Measurements from ENCODE around the gene ROBO4.

The ROBO4 gene

DNA sequence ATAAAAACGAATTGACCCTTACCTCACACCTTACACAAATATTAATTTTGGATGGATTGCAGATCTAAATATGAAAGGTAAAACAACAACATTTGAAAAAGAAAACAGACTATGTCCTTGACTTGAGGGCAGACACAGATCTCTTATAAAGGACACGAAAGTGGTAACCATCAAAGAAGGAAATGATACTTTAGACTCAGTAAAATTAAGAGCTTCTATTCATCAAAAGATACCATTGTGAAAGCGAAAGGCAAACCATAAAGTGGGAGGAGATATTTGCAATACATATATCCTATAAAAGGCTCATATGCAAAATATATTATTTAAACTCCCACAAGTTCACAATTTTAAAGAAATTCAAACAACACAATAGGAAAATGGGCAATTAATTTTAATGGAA is 33.1 kb upstream of the ROBO4 start:
- no peak for TF ChIP-seq GATA3 (IDR thresholded peaks at IDR 0.05; ENCODE audit: low read depth, low read length)
- TF ChIP-seq GATA2 (IDR thresholded peaks at IDR 0.05; ENCODE audit: low read depth, low read length) = no peak

DNA sequence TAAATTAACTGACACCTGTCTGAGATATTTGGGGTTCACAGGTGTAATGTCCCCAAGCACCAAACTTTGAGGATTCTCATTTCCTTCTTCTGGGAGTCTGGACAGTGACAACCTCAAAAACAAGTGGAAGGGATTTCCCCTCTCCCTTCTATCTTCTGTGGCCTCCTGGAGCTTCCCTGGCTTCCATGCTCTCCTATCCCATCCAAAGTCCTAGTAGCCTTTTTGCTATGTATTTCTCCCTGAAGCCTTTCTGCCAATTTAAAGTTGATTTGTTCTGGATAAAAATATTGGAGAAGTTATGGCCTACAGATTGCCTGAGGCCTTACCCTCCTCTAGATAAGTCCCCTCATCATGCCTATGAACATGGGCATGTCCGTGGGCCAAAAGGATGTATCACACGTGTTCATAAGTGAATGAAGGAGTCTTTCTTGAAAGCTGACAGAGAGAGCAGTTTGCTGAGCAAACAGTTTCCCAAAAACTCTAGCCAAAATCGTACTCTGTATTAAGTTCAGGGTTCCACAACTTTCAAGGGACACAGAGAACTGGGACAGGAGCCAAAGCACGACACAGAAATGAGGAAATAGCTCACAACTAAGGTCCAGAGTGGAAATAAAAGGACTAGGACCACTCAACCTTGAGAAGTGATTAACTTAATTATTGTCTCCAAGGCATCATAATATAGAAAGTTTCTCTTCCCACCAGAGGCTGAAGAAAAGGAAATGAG is 31.4 kb upstream of the ROBO4 start:
- TF ChIP-seq GATA3 (IDR thresholded peaks at IDR 0.05; ENCODE audit: low read depth, low read length) (no peak), GATA2 (IDR thresholded peaks at IDR 0.05; ENCODE audit: low read depth, low read length) (no peak)

GRCh38 chr11:124923296-124923695 is 25.6 kb upstream of the ROBO4 start:
- no peak for TF ChIP-seq GATA2 (IDR thresholded peaks at IDR 0.05; ENCODE audit: low read depth, low read length)
- no peak for TF ChIP-seq GATA3 (IDR thresholded peaks at IDR 0.05; ENCODE audit: low read depth, low read length)

- TF ChIP-seq GATA3 (IDR thresholded peaks at IDR 0.05; ENCODE audit: low read depth, low read length) = no peak
- no peak for TF ChIP-seq GATA2 (IDR thresholded peaks at IDR 0.05; ENCODE audit: low read depth, low read length)
Measured at GRCh38 chr11:124922831-124923230, 25.2 kb upstream of the ROBO4 start.

- TF ChIP-seq GATA2 (IDR thresholded peaks at IDR 0.05; ENCODE audit: low read depth, low read length) = no peak
- TF ChIP-seq GATA3 (IDR thresholded peaks at IDR 0.05; ENCODE audit: low read depth, low read length) = no peak
Measured at GRCh38 chr11:124920870-124921609, 23.4 kb upstream of the ROBO4 start.

GRCh38 chr11:124920356-124920755 is 22.7 kb upstream of the ROBO4 start:
- no peak for TF ChIP-seq GATA3 (IDR thresholded peaks at IDR 0.05; ENCODE audit: low read depth, low read length)
- TF ChIP-seq GATA2 (IDR thresholded peaks at IDR 0.05; ENCODE audit: low read depth, low read length) = no peak

- TF ChIP-seq GATA3 (IDR thresholded peaks at IDR 0.05; ENCODE audit: low read depth, low read length) = no peak
- TF ChIP-seq GATA2 (IDR thresholded peaks at IDR 0.05; ENCODE audit: low read depth, low read length) = no peak
Measured at GRCh38 chr11:124919898-124920297, 22.2 kb upstream of the ROBO4 start.

DNA sequence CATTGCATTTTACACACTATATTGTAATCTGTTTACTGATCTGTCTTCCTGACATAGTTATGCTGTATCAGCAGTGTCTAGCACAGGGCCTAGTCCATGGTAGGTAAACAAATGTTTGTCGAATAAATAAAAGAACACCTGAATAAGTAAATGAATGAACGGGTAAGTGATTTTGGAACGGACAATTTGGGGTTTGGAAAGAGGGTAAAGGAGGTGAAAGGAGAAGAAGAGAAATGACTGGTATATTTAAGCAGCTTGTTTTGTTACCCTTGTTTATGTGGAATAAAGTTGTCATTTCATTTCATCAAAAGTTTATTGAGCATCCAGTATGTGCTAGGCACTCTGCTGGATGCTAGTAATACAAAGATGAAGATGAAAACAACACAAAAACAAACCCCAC is 21.3 kb upstream of the ROBO4 start, which contains the start of gene HEPN1:
Gene HEPN1 (plus strand): TSS at position 301 of the 400 bp plus-strand sequence.
- TF ChIP-seq GATA3 (IDR thresholded peaks at IDR 0.05; ENCODE audit: low read depth, low read length) = no peak
- no peak for TF ChIP-seq GATA2 (IDR thresholded peaks at IDR 0.05; ENCODE audit: low read depth, low read length)

DNA sequence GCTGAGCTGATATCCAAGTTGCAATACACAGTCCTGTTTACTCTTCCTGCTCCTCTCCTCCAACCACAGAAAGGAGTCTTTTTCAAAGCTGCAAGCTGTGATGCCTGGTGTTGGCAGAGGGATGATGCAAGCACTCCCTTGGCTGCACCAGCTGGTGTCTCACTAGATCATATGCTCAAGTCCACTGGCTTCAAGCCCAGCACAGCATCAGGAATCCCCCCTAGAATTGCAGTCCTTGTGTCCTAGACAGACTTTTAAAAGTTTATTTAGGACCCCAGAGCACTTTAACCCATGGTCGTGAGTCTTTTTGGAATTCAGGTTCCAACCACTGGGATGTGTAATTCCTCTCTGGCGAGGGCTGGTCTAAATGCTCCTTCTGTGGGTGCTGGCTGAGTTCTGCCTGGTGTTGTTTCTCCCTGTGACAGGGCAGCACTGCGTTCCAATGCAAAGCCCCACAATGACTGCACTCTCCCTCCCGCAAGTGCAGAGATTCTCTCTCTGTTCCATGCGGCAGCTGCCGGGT is 19.5 kb upstream of the ROBO4 start:
- no peak for TF ChIP-seq GATA2 (IDR thresholded peaks at IDR 0.05; ENCODE audit: low read depth, low read length)
- no peak for TF ChIP-seq GATA3 (IDR thresholded peaks at IDR 0.05; ENCODE audit: low read depth, low read length)

DNA sequence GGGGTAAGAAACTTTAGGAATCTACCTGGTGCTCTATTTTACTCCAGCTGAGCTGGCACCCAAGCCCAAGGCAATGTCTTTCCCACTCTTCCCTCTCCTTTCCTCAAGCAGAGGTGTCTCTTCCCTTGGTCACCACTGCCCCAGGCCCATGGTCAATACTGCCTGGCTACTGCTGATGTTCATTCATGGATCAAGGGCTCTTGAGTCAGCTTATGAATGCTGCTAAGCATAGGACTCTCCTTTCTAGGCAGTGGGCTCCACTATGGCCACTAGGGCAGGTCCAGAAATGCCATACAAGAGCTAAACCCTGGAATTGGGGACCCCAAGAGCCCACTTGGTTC is 18.7 kb upstream of the ROBO4 start:
- no peak for TF ChIP-seq GATA2 (IDR thresholded peaks at IDR 0.05; ENCODE audit: low read depth, low read length)
- TF ChIP-seq GATA3 (IDR thresholded peaks at IDR 0.05; ENCODE audit: low read depth, low read length) = no peak

- TF ChIP-seq GATA3 (IDR thresholded peaks at IDR 0.05; ENCODE audit: low read depth, low read length) = no peak
- TF ChIP-seq GATA2 (IDR thresholded peaks at IDR 0.05; ENCODE audit: low read depth, low read length) = no peak
Measured at GRCh38 chr11:124915541-124916369, 18.1 kb upstream of the ROBO4 start.

GRCh38 chr11:124902616-124903015 is 5.0 kb upstream of the ROBO4 start:
- TF ChIP-seq GATA2 (IDR thresholded peaks at IDR 0.05; ENCODE audit: low read depth, low read length) (no peak), GATA3 (IDR thresholded peaks at IDR 0.05; ENCODE audit: low read depth, low read length) (no peak)

GRCh38 chr11:124900464-124900863 is 2.8 kb upstream of the ROBO4 start:
- TF ChIP-seq GATA3 (IDR thresholded peaks at IDR 0.05; ENCODE audit: low read depth, low read length) (no peak), GATA2 (IDR thresholded peaks at IDR 0.05; ENCODE audit: low read depth, low read length) (no peak)
